CD4-positive, alpha-beta T cell treated with Interleukin-21 for 1 hour (primary cell): ENCODE measurements around the gene RBM19.

ENCODE experiments used
- DNase-seq: peaks from one replicate; pipeline ENCODE4 v3.0.0-alpha.2; 2020

RBM19 gene

GRCh38 chr12:113955109-113955970 is 10.8 kb downstream of the RBM19 start:
- no peak for DNase-seq

- DNase-seq: no peak
Measured at GRCh38 chr12:113954547-113954946, 11.6 kb downstream of the RBM19 start.

- DNase-seq: no peak
Measured at GRCh38 chr12:113950873-113951272, 15.3 kb downstream of the RBM19 start.

GRCh38 chr12:113949321-113950305 is 16.5 kb downstream of the RBM19 start:
- no peak for DNase-seq

GRCh38 chr12:113948151-113948914 is 17.8 kb downstream of the RBM19 start:
- no peak for DNase-seq

GRCh38 chr12:113946175-113946574 is 19.9 kb downstream of the RBM19 start:
- DNase-seq: no peak

- DNase-seq: no peak
Measured at GRCh38 chr12:113945174-113946173, 20.7 kb downstream of the RBM19 start.

GRCh38 chr12:113942209-113942608 is 23.9 kb downstream of the RBM19 start:
- DNase-seq: no peak

GRCh38 chr12:113941208-113941486 is 25.0 kb downstream of the RBM19 start:
- no peak for DNase-seq

- DNase-seq: no peak
Measured at GRCh38 chr12:113940357-113941207, 25.5 kb downstream of the RBM19 start.

GRCh38 chr12:113939867-113940266 is 26.3 kb downstream of the RBM19 start:
- DNase-seq: no peak

- DNase-seq: no peak
Measured at GRCh38 chr12:113938471-113938870, 27.7 kb downstream of the RBM19 start.

GRCh38 chr12:113936460-113936859 is 29.7 kb downstream of the RBM19 start:
- no peak for DNase-seq

- DNase-seq: no peak
Measured at GRCh38 chr12:113935459-113935858, 30.7 kb downstream of the RBM19 start.

GRCh38 chr12:113934946-113935345 is 31.2 kb downstream of the RBM19 start:
- DNase-seq: no peak

GRCh38 chr12:113934060-113934814 is 31.9 kb downstream of the RBM19 start:
- no peak for DNase-seq

- no peak for DNase-seq
Measured at GRCh38 chr12:113933201-113933786, 32.8 kb downstream of the RBM19 start.

GRCh38 chr12:113932381-113933196 is 33.5 kb downstream of the RBM19 start:
- DNase-seq: no peak

- DNase-seq: no peak
Measured at GRCh38 chr12:113931517-113931916, 34.6 kb downstream of the RBM19 start.
